ENCODE results near the gene NTM. TPM values are rescaled to one million over a fixed set of nuclear protein-coding genes. Genes with fewer than 3 reads are reported as not detected.

Gene NTM
- total and polyA plus RNA-seq, 2 donors from 2014 or later: 0.92 to 10.3 TPM

- intact Hi-C loops (cut with DNase I): no loop called here
- no peak overlapping the region for H3K27ac ChIP-seq (ENCODE audit: low read depth in 2 of 2, low read length in 2 of 2)
- TF ChIP-seq, protein P1, sequence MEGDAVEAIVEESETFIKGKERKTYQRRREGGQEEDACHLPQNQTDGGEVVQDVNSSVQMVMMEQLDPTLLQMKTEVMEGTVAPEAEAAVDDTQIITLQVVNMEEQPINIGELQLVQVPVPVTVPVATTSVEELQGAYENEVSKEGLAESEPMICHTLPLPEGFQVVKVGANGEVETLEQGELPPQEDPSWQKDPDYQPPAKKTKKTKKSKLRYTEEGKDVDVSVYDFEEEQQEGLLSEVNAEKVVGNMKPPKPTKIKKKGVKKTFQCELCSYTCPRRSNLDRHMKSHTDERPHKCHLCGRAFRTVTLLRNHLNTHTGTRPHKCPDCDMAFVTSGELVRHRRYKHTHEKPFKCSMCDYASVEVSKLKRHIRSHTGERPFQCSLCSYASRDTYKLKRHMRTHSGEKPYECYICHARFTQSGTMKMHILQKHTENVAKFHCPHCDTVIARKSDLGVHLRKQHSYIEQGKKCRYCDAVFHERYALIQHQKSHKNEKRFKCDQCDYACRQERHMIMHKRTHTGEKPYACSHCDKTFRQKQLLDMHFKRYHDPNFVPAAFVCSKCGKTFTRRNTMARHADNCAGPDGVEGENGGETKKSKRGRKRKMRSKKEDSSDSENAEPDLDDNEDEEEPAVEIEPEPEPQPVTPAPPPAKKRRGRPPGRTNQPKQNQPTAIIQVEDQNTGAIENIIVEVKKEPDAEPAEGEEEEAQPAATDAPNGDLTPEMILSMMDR (IDR thresholded peaks at IDR 0.05; ENCODE audit: borderline replicate concordance, extremely low read depth, insufficient read depth): no peak
- H3K9me3 ChIP-seq (ENCODE audit: control insufficient read depth in 2 of 3, insufficient read depth in 1 of 3, low read length in 3 of 3): no peaks in the 10 kb centered on the region
- H3K9ac ChIP-seq (ENCODE audit: low read length in 3 of 3): no peak overlapping the region
- peak in 3 of 5 donors; percentile 18 to 87 (median 33) for DNase-seq
- no peaks in the 10 kb centered on the region for H3K36me3 ChIP-seq (ENCODE audit: control insufficient read depth in 2 of 3, insufficient read depth in 3 of 3, low read length in 3 of 3)
- no peak for FAIRE-seq
- H3K4me1 ChIP-seq (ENCODE audit: control insufficient read depth in 2 of 3, insufficient read depth in 2 of 3, low read depth in 1 of 3, low read length in 3 of 3): no peaks in the 10 kb centered on the region
- no peak overlapping the region for H3K4me3 ChIP-seq (ENCODE audit: low read length in 3 of 3)
- H3K27me3 ChIP-seq (ENCODE audit: control insufficient read depth, insufficient read depth, low read length): no peaks in the 10 kb centered on the region
Observed at GRCh38 chr11:131985846-131986301, 615.5 kb downstream of the NTM start.

DNA sequence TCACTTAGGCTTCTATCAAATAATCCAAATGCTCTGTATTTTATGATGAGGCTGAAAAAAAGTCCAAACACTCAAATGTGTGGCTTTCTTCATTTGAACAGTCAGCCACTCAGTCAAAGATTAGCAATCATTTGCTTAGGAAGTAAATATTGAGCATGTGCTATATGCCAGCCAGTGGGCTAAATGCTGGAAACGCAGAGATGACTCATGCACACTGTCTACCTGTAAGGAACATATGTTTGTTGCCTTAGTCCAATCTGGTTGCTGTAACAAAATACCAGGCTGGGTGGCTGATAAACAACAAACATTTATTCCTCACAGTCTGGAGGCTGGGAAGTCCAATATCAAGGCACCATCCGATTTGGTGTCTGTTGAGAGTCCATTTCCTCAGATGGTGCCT is 617.3 kb downstream of the NTM start:
- DNase-seq: no peak
- Histone ChIP-seq H3K36me3 (ENCODE audit: control insufficient read depth in 2 of 3, insufficient read depth in 3 of 3, low read length in 3 of 3) (no peaks in the 10 kb centered on the region), H3K4me3 (ENCODE audit: low read length in 3 of 3) (no peak overlapping the region), H3K9me3 (ENCODE audit: control insufficient read depth in 2 of 3, insufficient read depth in 1 of 3, low read length in 3 of 3) (no peaks in the 10 kb centered on the region), H3K27ac (ENCODE audit: low read depth in 2 of 2, low read length in 2 of 2) (no peak overlapping the region), H3K27me3 (ENCODE audit: control insufficient read depth, insufficient read depth, low read length) (no peaks in the 10 kb centered on the region), H3K4me1 (ENCODE audit: control insufficient read depth in 2 of 3, insufficient read depth in 2 of 3, low read depth in 1 of 3, low read length in 3 of 3) (no peaks in the 10 kb centered on the region), H3K9ac (ENCODE audit: low read length in 3 of 3) (no peak overlapping the region)
- intact Hi-C loops (cut with DNase I): no loop called here
- no peak for FAIRE-seq
- TF ChIP-seq, protein P1 (IDR thresholded peaks at IDR 0.05; ENCODE audit: borderline replicate concordance, extremely low read depth, insufficient read depth): no peak

GRCh38 chr11:131991606-131992005 is 621.2 kb downstream of the NTM start:
- FAIRE-seq: no peak
- Histone ChIP-seq H3K4me3 (ENCODE audit: low read length in 3 of 3) (no peak overlapping the region), H3K27me3 (ENCODE audit: control insufficient read depth, insufficient read depth, low read length) (no peaks in the 10 kb centered on the region), H3K9me3 (ENCODE audit: control insufficient read depth in 2 of 3, insufficient read depth in 1 of 3, low read length in 3 of 3) (peaks cover 0 to 10% (median 3%) of the 10 kb centered on the region in 3 donors), H3K4me1 (ENCODE audit: control insufficient read depth in 2 of 3, insufficient read depth in 2 of 3, low read depth in 1 of 3, low read length in 3 of 3) (no peaks in the 10 kb centered on the region), H3K9ac (ENCODE audit: low read length in 3 of 3) (no peak overlapping the region), H3K36me3 (ENCODE audit: control insufficient read depth in 2 of 3, insufficient read depth in 3 of 3, low read length in 3 of 3) (no peaks in the 10 kb centered on the region), H3K27ac (ENCODE audit: low read depth in 2 of 2, low read length in 2 of 2) (no peak overlapping the region)
- TF ChIP-seq, protein P1 (IDR thresholded peaks at IDR 0.05; ENCODE audit: borderline replicate concordance, extremely low read depth, insufficient read depth): no peak
- intact Hi-C loops (cut with DNase I): no loop called here
- DNase-seq: no peak

GRCh38 chr11:131993246-131993645 is 622.8 kb downstream of the NTM start:
- DNase-seq (no peak), FAIRE-seq (no peak)
- Histone ChIP-seq H3K36me3 (ENCODE audit: control insufficient read depth in 2 of 3, insufficient read depth in 3 of 3, low read length in 3 of 3) (no peaks in the 10 kb centered on the region), H3K27ac (ENCODE audit: low read depth in 2 of 2, low read length in 2 of 2) (no peak overlapping the region), H3K4me1 (ENCODE audit: control insufficient read depth in 2 of 3, insufficient read depth in 2 of 3, low read depth in 1 of 3, low read length in 3 of 3) (no peaks in the 10 kb centered on the region), H3K27me3 (ENCODE audit: control insufficient read depth, insufficient read depth, low read length) (no peaks in the 10 kb centered on the region), H3K9me3 (ENCODE audit: control insufficient read depth in 2 of 3, insufficient read depth in 1 of 3, low read length in 3 of 3) (peaks cover 0 to 12% (median 3%) of the 10 kb centered on the region in 3 donors), H3K9ac (ENCODE audit: low read length in 3 of 3) (no peak overlapping the region), H3K4me3 (ENCODE audit: low read length in 3 of 3) (no peak overlapping the region)
- intact Hi-C loops (cut with DNase I): no loop called here
- TF ChIP-seq, protein P1 (IDR thresholded peaks at IDR 0.05; ENCODE audit: borderline replicate concordance, extremely low read depth, insufficient read depth): no peak
